IPS-NIHi7 (cell line): Measurements from ENCODE around the gene FMNL1.

ENCODE experiments used
- DNase-seq: peaks from one replicate; pipeline ENCODE4 v3.0.0; 2012; ENCODE audit warnings: mixed read lengths; ENCODE audit errors: extremely low spot score

FMNL1 gene

GRCh38 chr17:45282683-45283644, 61.3 kb downstream of the FMNL1 start:
- DNase-seq = no peak

GRCh38 chr17:45283711-45284110, 62.0 kb downstream of the FMNL1 start:
- DNase-seq = no peak

DNA sequence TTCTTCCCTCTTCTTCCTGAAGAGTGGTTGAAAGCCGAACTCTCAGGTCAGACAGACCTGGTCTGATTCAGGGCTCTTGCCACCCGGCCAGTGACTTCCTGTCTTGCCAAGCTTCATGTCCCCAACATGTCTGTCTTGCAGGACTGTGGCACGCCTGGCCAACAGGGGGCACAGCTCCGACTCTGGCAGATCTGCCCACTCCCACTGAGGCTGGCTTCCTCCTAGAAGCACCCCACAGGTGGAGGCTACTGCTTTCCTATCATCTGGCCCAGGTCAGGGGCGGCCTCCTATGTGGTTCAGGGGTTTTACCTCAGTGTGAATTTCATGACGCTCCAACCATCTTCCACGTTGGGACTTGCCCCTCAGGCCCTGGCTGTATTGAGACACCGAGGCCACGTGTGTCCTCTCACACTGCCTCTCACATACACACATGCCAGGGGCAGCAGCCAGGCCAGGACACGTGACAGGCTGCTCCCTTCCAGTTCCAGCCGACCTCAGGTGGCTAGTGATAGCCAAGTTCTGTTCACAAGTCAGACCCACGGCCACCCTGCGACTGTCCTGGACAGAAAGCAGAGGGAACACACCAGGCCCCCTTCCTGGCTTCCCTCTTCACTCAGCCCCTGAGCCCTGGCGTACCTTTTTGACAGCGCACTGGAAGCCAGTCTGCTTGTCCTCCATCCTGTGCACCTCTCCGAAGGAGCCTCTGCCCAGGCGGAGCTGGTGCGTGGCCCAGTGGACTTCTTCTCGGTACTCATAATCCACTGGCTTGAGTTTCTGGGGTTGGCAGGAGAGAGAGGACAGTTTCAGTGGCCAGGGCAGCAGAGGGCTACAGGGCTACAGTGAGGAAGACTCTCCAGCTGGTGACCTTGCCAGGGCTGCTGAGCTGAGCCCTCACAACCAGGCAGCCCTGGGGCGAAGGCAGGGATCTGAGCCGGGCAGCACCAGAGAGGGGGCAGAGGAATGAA, 62.8 kb downstream of the FMNL1 start:
- DNase-seq = no peak

DNA sequence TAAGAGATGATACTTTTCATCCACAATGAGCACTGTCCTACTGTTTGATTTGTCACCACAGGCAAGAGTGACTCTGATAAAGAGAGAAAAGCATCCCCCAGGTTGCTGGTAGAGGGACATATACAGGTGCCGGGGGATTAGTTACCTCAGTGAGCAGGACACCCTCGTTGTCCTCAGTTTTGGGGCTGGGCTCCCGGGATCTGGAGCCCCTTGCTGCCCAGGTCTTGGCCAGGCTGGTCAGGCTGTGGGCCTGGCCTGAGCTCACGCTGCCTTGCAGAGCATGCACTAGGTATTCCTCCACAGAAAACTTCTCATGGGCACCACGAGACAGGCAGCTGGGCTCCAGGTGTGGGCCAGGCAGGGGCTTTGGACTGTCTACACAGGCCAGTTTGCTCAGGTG, 64.6 kb downstream of the FMNL1 start:
- no peak for DNase-seq

DNA sequence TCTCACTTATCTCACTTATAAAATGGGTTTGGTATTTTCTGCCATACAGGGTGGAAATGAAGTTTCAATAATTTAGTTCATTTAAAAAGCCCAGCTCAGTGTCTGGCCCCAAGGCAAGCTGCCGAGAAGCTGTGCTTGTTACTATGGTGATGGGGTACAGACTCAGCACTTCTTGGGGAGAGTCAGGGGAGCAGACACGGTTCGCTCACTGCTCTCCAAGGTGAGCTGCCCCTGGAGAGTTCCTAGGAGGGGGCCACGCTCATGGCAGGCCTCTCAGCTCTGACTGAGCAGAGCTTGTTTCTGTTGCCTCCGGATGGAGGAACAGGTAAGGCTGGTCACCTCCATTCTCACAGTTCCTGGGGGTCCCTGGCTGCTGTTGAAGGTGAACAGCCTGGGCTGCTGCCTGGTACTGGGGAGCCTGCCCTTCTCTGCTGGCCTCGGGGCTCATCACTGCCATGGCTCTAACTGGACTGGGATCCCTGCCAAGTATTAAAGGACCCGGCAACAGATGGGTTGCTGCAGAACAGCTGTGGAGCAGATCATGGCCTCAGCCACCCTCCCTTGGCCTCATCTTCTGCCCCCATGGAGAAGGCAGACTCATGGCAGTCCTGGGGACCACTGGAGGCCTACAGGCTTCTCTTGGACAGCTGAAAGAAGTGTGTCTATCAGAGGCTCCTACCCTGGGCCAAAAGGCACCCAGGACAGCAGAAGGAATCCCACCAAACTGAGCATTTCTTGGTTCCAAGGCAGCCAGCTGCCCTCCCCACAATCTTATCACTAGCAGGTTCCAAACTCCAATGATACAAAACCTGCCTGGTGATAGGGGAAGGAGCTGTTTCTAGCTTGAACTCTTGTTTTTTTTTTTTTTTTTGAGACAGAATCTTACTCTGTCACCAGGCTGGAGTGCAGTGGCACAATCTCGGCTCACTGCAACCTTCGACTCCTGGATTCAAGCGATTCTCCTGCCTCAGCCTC, 66.1 kb downstream of the FMNL1 start:
- no peak for DNase-seq

DNA sequence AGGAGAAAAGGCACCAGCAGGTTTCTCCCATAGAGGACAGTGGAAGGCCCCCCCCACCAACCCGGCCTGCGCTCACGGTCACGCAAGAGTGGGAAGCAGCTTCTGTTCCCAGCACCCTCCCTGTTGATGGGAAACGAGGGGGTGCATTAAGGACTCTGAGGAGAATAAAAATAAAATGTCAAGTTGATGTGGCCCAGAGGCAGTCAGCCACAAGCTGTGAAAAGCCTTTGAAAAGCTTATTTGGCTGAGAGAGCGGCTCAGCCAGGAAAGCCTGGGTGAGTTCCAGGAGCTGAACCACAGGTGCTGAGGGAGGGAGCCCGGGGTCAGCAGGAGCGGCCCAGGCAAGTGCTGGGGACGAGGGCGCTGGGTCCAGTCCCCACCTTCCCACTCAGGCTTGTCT, 67.1 kb downstream of the FMNL1 start:
- no peak for DNase-seq

DNA sequence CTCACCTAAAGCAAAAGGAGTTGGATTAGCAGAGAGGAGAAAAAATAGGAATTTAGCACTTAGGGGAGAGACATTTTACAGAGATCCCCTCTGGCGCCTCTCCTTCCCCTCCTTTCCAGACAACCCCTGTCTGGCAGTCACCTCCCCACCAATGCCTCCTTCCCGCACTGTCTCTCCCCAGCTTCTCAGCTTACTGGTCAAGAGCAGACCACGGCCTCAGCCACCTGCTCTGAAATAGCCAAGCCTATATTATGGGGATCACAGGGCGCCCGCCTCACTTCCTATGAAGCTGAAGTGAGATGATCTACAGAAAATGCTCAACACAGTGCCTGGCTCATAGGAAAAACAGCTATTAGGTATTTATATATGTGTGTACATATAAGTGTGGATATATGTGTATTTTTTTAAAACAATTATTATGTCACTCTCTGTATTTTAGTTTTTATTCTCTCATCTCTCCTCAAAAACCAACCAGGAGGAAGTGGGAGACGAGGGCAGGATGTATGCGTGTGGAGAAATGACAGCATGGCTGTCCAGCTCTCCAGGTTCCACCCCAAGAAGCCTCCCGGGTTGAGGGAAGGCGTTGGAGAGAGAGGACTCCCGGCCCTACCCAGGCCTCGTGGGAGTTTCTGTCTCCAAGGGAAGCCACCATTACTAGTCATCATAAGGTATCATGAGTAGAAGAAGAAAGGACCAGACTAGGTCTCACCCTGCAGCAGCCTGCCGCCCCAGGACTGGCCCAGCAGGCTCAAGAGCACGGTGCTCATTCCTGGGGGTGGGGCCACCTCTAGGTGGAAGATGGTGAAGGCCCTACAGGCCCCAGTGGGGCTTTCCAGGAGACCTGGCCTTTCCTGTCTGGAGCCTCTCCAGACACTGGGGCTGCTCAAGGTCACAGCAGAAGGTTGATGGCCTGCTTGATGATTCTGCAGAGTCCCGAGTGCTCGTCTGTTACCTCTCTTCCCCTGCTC, 67.9 kb downstream of the FMNL1 start:
- DNase-seq = no peak

DNA sequence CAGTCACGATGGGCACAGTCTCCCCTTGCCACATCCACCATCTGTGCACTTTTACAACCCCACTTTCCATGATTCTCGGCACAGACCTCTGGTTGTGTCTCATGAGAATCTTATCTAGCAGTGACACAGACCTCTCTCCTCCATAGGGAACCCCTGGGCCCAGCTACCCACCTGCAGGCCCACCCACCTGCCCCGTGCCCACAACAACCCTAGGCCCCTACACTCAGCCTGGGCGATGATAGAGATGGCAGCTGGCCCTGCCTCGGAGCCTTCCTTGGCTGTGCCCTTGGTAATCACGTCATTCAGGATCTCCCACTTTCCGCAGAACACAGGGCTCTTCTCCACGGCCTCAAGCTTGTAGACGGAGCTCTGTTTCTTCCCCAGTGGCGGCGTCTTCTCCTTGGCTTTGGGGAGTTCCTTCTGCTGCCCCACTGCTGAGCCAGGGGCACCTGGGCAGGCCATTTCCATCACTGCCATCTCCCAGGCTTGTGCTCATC, 68.6 kb downstream of the FMNL1 start:
- no peak for DNase-seq

GRCh38 chr17:45291171-45291805, 69.6 kb downstream of the FMNL1 start:
- DNase-seq = no peak

DNA sequence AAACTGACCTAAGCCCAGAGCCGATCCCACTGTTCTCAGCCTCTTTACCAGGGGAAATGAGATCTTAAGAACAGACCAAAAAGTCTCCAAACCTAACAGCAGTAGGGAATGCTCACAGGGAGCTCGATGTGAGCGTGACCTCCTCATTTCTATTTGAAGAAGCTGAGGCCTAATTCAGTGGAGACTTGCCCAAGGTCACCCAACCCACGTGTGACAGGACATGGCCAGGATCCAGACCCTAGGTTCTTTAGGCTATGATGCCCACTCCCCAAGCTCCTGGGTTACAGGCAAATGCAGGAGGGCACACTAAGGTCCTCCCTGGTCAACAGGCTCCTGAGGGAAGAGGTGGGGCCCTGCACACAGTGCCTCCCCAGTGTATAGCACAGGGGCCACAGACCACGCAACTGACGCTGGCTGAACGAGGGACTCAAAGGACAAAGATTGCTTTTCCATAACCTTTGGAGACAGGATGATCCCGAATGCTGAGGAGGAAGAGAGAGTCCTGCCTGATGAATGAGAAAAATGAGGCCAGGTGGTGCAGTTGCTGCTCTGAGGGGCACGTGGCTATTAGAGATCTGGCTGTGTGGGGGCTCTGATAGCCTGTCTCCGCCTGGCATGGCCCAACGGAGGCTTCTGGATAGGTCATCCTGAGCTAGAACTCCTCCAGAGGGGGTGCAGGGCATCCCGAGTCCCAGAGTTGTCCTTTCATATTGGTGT, 71.2 kb downstream of the FMNL1 start:
- no peak for DNase-seq

DNA sequence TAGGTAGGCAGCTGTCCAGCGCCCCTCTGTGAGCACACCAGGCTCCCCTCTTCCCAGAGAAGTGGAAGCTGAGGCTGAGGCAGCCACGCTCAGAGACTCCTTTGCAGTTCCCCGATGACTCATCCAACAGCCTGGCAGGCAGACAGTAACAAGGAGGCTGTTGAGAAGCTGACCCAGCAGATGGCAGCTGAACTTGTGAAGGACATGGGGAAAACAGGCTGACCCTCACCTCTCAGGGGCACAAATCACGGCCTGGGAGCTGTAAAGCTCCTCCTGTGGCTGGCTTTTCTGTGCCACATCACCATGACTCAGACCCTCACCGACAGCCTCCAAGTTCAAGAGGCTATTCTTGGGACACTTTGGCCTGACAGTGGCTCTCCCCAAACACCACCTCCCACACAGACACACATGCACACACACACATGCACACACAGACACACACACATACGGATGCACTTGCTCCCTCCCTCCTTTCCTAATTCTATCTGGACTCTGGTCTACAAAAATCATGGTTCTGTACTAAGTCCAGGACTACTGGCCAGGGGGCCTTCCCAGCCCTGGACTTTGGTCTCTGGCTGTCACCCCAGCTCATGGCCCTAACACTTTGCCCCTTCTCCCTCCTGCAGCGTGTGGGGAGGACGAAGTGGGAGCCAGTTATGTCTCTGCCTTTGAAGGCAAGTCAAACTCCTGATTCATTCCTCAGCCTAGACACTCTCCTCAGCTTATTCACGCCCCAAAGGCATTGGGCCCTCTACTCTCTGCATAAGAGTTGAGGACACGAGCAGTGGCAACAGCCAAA, 71.9 kb downstream of the FMNL1 start:
- peak; percentile 60 for DNase-seq

DNA sequence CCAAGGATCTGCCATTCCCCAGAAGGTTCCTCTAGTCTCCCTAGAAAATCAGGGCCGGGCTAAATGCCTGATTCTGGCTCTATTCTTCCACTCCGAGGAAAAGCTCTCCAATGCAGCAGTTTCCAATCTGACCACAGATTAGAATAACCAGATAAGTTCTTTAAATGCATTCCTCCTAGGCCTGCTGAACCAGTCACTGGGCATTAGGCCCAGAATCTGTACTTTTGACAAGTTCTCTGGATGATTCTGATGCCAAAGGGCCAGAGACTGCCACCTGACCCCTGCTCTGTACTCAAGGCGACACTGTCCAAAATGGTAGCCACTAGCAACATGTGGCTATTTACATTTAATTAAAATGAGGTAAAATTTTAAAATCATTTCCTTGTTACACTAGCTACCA, 72.8 kb downstream of the FMNL1 start:
- no peak for DNase-seq

GRCh38 chr17:45296003-45296832, 74.5 kb downstream of the FMNL1 start:
- no peak for DNase-seq

DNA sequence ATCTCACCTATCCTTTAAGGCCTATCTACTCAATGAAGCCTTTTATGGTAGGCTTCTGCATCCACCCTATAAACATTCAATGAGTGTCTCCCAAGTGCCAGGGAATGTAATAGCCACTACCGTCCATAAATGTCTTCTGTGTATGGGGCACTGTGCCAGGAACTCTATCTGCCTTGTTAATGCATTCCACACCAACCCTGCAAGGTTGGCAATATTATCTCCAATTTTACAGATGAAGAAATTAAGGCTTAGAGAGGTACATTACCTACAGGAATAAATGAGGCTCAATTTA, 75.1 kb downstream of the FMNL1 start:
- no peak for DNase-seq
